H1 (cell line): ENCODE results near the gene C19orf12. TPM values are rescaled to one million over a fixed set of nuclear protein-coding genes. Genes with fewer than 3 reads are reported as not detected.

ENCODE experiments used
- JUN ChIP-seq: IDR thresholded peaks from 2 replicates; pipeline ENCODE4 v1.6.1; 2011; ENCODE audit warnings: low read depth, mild to moderate bottlenecking, improper control_type of control experiment, low read length
- PHF8 ChIP-seq: fragments of 200-600 bp; sonication (generic); conservative IDR thresholded peaks from 2 replicates; pipeline ENCODE4 v1.7.1; 2012; ENCODE audit warnings: low read depth, mild to moderate bottlenecking, inconsistent platforms, low read length, moderate library complexity
- POLR2A ChIP-seq, 2 experiments: IDR thresholded peaks; 1 replicate in 1 of 2; 2 replicates in 1 of 2; pipeline ENCODE4 v1.6.1; 2011; ENCODE audit warnings: low read depth in 2 of 2, low read length in 2 of 2, mild to moderate bottlenecking in 2 of 2; ENCODE audit errors: control extremely low read depth in 1 of 2
- POLR2AphosphoS5 ChIP-seq: IDR thresholded peaks from 2 replicates; pipeline ENCODE4 v1.6.1; 2011; ENCODE audit warnings: low read depth, low read length
- RXRA ChIP-seq: IDR thresholded peaks from 2 replicates; pipeline ENCODE4 v1.6.1; 2011; ENCODE audit warnings: low read depth, mild to moderate bottlenecking, low read length, moderate library complexity; ENCODE audit not compliant: insufficient read depth
- SIX5 ChIP-seq: IDR thresholded peaks from 2 replicates; pipeline ENCODE4 v1.6.1; 2011; ENCODE audit warnings: mild to moderate bottlenecking, low read depth, low read length
- SP1 ChIP-seq: IDR thresholded peaks from 2 replicates; pipeline ENCODE4 v1.6.1; 2011; ENCODE audit warnings: low read depth, low read length
- polyA plus RNA-seq, 7 experiments: library from polyadenylated mRNA; depleted of rRNA in 3 of 7; stranded (reverse) in 5 of 7; unstranded in 2 of 7; fragments of >200 nt in 5 of 7; fragments of 200-250 nt in 2 of 7; gene quantifications; 1 replicate in 5 of 7; 2 replicates in 1 of 7; 4 replicates in 1 of 7; pipeline versions ENCODE4 v1.2.1 to v1.2.3, GENCODE V29; 2011 to 2013; ENCODE audit warnings: missing spikeins in 2 of 7, mixed read lengths in 2 of 7
- total RNA-seq: library from RNA; stranded (reverse); fragmentation: NEBNext Ultra II Directional; extraction: Animal tissue kit (Norgen Biotek cat#: 25700); gene quantifications from 2 replicates; pipeline ENCODE4 v1.2.1, GENCODE V29; 2021
- TF ChIP-seq, protein P1 (sequence below): fragments of 300-600 bp; sonication (generic); IDR thresholded peaks from 2 replicates; pipeline ENCODE4 v1.7.1; 2012; ENCODE audit warnings: low read length, moderate library complexity, mild to moderate bottlenecking, inconsistent platforms; ENCODE audit not compliant: insufficient replicate concordance

Gene C19orf12
- total and polyA plus RNA-seq, 2 of the 8 experiments (the other 6 are each of a cell fraction or from before 2014, with no cell fraction given), result 10.7 to 11.9 TPM

DNA sequence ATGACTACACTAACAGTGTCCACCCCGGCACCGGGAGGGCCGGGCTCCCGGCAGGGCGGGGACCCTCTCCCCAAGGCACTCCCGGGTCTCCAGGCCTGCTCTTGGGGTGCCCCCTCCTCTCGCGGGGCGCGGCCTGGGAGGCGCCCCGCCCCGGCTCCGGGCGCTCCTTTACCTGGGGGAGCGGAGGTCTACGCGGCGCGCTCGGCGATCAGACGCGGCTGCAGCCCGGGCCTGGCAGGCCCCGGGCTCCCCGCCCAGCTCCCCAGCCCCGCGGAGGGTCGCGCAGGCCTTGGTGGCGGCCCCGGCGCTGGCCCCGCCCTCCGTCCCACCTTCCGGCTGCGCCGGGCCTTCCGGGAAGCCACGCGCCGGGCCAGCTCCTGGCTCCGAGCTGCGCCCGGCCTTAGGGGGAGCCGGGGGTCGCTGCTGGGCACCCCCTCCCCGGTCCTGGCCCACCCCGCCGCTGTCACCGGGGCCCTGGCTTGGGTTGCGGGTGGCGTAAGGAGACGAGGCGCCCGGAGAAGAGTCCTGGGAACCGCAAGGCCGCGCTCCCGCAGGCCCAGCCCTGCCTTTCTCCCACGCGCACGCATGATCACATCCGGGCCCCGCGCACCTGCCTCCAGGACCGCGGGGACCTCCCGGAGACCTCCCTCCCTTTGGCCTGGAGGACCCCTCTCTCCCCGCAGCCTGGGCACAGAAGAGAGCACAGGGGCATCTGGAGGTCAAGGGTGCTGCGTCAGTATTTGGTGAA lies at the start of gene C19orf12 (continued):
- TF ChIP-seq, protein P1, sequence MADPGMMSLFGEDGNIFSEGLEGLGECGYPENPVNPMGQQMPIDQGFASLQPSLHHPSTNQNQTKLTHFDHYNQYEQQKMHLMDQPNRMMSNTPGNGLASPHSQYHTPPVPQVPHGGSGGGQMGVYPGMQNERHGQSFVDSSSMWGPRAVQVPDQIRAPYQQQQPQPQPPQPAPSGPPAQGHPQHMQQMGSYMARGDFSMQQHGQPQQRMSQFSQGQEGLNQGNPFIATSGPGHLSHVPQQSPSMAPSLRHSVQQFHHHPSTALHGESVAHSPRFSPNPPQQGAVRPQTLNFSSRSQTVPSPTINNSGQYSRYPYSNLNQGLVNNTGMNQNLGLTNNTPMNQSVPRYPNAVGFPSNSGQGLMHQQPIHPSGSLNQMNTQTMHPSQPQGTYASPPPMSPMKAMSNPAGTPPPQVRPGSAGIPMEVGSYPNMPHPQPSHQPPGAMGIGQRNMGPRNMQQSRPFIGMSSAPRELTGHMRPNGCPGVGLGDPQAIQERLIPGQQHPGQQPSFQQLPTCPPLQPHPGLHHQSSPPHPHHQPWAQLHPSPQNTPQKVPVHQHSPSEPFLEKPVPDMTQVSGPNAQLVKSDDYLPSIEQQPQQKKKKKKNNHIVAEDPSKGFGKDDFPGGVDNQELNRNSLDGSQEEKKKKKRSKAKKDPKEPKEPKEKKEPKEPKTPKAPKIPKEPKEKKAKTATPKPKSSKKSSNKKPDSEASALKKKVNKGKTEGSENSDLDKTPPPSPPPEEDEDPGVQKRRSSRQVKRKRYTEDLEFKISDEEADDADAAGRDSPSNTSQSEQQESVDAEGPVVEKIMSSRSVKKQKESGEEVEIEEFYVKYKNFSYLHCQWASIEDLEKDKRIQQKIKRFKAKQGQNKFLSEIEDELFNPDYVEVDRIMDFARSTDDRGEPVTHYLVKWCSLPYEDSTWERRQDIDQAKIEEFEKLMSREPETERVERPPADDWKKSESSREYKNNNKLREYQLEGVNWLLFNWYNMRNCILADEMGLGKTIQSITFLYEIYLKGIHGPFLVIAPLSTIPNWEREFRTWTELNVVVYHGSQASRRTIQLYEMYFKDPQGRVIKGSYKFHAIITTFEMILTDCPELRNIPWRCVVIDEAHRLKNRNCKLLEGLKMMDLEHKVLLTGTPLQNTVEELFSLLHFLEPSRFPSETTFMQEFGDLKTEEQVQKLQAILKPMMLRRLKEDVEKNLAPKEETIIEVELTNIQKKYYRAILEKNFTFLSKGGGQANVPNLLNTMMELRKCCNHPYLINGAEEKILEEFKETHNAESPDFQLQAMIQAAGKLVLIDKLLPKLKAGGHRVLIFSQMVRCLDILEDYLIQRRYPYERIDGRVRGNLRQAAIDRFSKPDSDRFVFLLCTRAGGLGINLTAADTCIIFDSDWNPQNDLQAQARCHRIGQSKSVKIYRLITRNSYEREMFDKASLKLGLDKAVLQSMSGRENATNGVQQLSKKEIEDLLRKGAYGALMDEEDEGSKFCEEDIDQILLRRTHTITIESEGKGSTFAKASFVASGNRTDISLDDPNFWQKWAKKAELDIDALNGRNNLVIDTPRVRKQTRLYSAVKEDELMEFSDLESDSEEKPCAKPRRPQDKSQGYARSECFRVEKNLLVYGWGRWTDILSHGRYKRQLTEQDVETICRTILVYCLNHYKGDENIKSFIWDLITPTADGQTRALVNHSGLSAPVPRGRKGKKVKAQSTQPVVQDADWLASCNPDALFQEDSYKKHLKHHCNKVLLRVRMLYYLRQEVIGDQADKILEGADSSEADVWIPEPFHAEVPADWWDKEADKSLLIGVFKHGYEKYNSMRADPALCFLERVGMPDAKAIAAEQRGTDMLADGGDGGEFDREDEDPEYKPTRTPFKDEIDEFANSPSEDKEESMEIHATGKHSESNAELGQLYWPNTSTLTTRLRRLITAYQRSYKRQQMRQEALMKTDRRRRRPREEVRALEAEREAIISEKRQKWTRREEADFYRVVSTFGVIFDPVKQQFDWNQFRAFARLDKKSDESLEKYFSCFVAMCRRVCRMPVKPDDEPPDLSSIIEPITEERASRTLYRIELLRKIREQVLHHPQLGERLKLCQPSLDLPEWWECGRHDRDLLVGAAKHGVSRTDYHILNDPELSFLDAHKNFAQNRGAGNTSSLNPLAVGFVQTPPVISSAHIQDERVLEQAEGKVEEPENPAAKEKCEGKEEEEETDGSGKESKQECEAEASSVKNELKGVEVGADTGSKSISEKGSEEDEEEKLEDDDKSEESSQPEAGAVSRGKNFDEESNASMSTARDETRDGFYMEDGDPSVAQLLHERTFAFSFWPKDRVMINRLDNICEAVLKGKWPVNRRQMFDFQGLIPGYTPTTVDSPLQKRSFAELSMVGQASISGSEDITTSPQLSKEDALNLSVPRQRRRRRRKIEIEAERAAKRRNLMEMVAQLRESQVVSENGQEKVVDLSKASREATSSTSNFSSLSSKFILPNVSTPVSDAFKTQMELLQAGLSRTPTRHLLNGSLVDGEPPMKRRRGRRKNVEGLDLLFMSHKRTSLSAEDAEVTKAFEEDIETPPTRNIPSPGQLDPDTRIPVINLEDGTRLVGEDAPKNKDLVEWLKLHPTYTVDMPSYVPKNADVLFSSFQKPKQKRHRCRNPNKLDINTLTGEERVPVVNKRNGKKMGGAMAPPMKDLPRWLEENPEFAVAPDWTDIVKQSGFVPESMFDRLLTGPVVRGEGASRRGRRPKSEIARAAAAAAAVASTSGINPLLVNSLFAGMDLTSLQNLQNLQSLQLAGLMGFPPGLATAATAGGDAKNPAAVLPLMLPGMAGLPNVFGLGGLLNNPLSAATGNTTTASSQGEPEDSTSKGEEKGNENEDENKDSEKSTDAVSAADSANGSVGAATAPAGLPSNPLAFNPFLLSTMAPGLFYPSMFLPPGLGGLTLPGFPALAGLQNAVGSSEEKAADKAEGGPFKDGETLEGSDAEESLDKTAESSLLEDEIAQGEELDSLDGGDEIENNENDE, result no peak
- no peak for TF ChIP-seq RXRA
- no peak for TF ChIP-seq SIX5
- TF ChIP-seq POLR2A (IDR thresholded peaks at IDR 0.05; ENCODE audit: control extremely low read depth in 1 of 2, low read depth in 2 of 2, low read length in 2 of 2), result peak in 1 of 2 experiments; percentile 71; a peak in 2 of 3 replicates
- no peak for TF ChIP-seq JUN
- TF ChIP-seq PHF8, result peak; percentile 87
- TF ChIP-seq SP1, result no peak
- TF ChIP-seq POLR2AphosphoS5, result no peak
